Iris pigment epithelial cell (primary cell): Measurements from ENCODE around the gene LRCH1.
A peak's percentile ranks its signal among the peaks of the same experiment; 100 is the strongest.

Experiments used
- DNase-seq: peaks from one replicate; pipeline ENCODE4 v3.0.0-alpha.2; 2011; ENCODE audit warnings: low read depth

Gene LRCH1

DNA sequence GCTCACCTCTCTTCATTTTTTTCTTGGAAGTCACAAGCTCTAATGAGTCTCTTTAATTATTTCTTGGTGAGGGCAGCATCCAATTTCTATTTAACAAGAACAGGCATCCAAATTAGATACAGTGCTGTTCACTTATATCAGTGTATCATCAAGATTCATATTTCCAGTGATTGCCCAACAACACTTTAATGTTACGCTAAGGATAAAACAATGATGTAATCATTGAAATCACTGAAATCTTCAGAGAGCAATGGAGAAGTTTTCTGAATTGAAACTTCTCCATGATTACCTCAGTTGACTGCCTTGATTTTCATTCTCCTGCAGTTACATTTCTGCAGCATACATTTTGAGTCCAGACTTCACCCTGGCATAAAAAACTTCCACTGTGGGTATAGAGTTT lies 17.1 kb upstream of the LRCH1 start:
- peak; percentile 52 for DNase-seq

DNA sequence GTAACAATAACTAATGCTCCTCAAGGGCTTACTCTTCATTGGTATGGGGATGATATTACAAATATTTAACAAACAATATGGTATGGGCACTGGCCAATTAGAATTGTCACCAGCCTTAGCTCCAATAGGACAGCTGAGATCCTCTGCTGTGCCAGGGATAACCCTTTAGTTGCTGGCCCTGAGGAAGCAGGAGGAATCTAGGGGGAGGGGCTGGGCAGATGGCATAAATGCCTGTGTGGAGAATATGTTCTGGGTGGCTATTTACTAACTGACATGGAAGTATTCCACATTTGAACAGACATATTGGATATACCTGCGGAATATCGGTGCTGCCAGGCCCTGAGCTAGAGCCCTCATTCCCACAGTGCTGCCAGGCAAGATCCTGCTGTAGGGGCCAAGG lies 16.6 kb upstream of the LRCH1 start:
- DNase-seq, result no peak

DNA sequence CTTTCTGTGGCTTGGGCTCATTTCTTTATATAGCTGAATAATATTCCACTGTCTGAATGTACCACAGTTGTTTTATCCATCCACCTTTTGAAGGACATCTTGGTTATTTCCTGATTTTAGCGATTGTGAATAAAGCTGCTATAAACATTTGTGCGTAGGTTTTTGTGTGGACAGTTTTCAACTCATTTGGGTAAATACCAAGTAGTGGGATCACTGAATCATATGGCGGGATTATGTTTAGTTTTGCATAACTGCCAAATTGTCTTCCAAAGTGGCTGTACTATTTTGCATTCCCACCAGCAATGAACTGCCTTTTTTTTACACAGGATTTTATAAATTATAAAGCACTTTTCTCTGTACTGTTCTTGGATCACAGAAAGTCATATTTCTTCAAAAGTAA lies 13.7 kb upstream of the LRCH1 start:
- no peak for DNase-seq

DNA sequence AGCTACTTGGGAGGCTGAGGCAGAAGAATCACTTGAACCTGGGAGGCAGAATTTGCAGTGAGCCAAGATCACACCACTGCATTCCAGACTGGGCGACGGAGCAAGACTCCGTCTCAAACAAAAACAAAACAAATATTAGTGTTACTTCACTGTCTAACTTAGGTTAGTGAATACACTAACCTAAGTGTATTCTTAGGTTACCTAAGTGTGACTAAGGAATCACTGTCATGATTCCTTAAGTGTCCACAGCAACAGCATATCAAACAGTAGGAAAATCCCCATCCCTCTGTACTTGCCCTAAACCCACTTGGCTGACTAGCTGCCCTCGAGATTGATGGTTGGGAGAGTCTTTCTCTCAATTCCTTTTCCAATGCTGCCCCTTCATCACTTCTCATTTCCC lies 11.8 kb upstream of the LRCH1 start:
- no peak for DNase-seq

DNA sequence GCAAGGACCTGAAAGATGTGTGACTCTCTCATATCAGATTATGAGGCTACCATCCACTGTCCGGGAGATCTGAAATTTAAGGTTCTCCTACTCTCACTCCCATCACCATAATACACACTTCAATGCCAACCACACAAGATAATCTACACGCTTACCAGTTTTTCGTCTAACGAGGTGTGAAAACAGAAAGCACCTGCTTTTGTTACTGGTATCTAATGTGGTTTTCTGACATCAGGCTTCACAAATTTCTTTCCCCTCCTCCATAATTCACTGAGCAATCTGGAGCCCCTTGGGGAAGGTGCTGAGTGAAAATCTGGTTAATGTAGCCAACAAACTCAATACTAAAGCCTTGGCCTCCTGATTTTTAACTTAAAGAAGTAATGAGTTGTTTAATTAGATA lies 10.1 kb upstream of the LRCH1 start:
- DNase-seq, result no peak

DNA sequence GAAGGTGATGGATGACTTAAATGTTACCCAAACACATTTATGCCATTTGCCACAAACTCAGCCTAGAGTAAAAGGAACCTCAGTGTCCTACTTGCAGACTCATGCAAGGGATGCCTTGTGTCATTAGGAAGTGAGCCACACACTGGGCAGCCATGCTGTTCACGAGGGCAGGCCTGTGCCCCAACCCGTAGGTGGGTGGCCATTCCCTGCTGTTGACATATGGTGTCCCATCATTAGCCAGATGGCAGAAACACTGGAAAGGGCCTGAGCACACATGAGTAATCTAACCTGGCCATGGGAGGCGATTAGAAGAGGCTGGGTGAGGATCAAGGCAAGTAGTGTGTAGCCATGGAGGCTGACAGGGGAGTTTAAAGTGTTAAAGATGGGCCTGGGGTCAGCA lies 9.7 kb upstream of the LRCH1 start:
- DNase-seq, result no peak

DNA sequence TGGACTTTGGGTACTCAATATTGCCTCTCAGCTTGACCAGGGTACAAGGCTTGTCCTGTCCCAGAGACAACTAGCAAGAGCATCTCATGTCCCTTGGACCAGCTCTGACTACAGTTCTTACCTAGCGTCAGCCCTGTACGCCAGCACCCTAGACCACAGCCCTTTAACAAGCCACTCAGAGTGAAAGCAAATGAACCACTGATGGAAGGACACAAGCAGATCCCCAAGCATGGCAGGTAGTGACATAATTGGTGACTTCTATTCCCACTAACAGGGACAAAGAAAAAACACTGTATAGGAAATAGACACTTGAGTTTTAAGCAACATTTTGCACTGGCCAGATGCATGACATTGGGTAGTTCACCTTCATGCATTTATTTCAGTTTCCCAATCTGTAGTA lies 8.8 kb upstream of the LRCH1 start:
- DNase-seq, result no peak

DNA sequence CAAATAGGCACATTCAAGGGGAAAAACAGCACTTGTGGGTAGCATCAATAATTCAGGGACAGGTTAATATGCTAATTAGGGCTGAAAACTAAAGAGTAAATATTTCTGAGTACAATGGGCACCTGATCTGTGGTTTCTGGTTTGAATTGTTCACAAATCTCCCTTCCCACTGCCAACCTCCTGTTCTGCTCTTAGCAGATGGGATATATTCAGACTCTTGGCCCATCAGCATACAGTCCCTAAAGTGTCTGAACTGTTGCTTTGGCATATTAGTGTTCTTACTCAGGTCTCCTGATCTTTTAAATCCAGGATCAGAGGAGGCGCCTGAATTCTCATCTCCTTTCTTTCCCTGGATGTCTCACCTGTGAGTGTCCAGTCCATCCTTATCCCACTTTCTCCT lies 8.2 kb upstream of the LRCH1 start:
- no peak for DNase-seq

DNA sequence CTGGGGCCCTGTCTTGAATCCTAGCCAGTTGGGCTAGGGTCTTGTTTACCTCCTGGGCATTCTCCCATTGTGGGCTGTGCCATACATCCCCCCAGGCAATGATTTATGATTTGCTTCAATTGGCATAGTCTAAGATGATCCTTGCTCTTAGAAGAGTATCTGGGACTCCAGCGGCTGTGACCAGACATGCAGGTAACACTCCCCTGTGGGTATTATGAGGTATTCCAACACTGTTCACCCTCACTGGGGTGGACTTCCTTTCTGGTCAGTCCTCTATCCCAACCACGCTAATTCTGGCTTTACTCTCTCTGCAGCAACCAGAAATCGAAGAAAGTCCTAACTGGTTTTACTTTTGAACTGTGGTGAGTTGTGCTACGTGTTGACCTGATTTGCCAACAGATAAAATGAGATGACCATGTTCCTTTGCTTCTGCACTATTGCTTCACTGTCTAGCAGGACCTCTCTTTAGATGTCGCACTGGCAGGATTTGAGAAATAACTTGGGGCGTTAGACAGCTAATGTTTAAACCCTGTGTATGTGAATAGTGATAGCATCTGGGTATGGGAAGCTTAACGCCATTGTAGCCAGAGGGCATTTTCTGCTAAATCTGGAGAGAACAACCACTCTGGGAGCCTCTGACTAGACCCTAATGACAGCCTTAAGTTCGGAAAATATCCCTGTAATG lies 6.7 kb upstream of the LRCH1 start:
- no peak for DNase-seq

DNA sequence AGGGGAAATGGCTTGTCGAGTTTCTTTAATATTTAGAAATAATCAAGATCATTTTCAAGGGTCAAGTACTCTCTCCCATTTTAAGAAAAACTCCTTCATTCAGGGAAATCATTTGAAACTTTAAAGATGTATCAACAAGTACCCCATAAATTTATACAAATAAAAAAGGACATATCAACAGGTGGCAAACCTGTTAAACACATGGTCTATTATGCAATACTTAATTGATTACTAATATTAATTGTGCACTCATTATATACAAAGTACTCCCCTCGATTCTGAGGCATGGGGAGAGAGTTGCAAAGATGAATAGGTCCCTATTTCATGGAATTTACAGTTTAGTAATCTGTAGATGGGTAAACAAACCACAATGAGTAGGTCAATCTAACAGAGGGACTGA lies 2.1 kb upstream of the LRCH1 start:
- no peak for DNase-seq

DNA sequence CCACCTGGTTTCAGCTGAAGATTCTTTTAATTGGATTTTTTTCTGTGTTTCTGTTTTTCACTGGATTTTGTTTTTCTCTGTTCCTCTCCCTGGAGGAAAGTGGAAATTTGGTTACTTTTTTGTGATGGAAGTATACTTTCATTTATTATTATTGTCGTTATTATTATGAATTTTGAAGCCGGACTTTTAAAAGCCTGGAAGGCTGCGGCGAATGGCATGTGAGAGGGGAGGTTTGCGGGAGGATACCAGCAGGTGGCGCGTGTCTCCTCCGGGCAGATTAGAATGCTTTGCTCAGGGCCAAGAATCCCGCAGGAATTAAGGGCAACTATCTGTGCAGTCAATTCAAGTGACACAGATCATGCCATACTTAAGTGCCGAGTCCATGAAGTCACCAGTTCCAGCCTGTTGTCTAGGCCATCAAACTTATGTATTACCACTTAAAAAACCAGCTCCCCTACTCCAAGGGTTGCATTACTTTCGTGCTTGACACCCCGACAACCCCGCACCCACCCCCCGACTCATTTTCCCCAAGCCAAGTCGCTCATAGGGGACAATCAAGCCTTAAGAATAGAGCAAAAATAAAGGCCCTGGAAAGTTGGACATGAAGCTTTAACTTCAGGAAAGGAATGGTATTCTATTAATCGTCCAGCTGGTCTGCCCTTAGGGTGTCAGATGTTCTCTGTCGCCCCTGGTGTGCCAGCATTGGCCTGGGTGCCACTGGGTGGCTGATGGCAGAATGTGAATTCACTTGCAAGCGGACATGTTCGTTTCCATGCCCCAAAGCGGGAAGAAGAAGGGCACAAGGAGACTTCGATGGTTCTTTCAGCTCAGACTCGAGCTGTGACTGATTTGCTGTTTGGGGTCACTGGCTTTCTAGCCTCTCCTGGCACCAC lies 1.3 kb upstream of the LRCH1 start:
- peak; percentile 67 for DNase-seq

DNA sequence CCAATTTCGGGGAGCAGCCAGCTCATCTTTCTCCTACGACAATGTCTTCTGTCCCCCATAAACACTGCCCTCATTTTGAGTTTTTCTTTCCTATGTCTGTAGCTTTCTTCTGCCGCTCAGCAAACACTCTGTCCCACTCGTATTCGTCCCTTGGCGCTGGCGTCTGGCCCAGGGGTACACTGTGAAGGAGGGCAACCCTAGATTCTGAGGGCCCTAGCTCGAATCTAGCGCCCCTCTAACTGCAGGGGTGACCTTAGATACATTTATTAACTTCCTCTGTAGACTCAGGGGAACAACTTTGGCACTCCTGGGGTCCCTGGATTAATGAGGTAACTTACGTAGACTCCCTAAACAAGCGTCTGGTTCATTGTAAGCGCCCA lies 677 bp upstream of the LRCH1 start:
- DNase-seq, result no peak

DNA sequence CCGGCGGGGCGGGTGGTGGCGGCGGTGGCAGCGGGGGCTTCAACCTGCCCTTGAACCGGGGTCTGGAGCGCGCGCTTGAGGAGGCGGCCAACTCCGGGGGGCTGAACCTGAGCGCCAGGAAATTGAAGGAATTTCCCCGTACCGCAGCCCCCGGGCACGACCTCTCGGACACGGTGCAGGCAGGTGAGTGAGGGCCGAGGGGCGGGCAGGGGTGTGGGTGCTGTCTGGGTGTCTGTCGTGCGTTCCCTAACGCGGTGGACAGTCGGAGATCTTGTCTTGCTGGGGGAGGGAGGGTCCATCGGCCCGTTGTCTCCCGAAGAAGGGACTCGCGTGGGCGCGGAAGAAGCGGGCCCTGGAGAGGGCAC lies 533 bp downstream of the LRCH1 start:
- DNase-seq, result no peak

DNA sequence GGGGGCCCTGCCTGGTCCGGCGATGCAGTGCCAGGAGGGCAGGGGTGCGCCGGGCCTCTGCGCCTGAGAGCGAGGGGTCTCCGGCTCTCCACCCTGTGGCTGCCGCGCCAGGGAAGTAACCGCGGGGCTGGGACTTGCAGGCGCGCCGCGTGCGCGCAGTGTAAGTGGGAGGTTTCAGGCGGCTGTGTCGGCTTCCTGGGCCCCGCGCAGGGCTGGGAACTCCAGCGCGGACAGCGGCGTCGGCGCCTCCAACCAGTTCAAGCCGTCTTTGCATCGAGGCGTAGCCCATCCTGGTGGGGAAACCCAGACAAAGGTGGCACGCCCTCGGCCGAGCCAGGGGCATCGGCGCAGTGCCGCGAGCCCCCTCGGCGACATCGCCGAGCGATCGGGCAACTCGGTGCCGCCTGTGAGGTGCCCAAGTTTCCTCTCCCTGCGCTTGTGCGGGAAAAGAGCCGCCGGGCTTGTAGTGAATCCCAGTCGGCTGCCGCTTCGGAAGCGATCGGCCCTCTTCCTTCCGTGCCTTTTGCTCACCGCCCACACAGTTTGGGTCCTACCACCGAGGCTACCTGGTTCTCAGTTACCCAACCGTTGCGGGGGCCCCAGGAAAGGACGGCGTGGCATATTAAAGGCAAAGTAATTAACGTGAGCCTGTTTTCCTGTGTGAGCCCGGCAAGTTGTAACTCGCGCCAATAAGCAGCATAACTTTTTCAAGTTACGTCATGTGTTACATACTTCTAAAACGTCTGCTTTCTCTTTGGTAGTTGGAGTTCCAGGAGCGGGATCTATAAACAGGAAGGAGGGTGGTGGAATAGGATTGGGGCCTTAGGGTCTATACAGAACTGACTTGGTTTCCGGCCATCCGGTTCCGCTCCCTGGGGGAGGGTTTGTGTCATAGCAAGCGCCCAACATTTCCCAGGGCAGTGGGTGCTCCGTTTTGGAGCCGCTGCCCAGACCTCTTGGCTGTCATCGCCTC lies 1.2 kb downstream of the LRCH1 start:
- peak; percentile 91 for DNase-seq

DNA sequence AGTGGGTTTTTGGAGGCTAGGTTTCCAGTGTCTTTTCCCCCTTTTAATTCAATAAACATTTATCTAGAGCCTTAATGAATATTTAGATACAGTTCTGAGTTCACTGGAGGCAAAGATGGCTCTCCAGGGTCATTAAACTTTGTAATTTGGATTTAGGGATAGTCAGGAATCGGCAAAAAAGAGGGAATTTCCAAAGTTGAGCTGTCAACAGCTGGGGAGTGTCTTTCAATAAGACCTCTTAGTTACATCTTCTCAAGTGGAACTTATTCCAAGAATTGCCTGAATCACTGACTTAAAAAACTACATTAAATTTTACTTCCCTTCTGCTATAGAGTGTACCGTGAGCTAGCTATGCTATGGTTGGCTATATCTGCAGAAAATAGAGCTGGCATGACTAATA lies 2.0 kb downstream of the LRCH1 start:
- no peak for DNase-seq

DNA sequence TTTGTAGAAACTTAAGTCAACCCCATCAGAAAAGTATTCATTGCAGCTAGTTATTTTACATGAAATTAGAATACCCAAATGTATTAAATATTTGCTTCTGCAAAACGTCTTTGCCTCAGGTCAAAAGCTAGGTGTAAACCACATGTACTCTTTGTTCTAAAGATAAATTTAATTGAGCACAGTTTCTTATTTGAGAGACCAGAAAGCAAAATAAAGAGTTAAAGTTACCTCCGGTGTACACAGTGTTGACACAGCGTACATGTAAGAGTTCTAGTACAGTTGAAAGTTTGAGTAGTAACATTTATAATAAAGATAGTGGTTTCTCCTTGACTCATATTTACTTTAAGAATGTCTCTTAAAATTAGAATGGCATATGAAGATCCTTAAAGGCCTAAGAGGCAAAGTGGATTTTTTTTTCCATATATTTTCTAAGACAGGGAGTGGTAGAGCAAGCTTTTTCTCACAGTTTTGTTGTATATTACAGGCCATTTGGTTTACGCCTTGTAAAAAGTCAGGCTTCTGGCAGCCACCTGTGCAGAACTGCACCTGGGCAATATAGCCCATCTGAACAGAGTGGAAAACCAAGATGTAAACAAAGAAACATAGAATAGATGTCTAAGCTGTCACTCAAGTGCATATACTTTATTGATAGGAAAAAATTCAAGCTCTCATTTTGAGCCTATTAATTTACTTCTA lies 2.9 kb downstream of the LRCH1 start:
- no peak for DNase-seq

DNA sequence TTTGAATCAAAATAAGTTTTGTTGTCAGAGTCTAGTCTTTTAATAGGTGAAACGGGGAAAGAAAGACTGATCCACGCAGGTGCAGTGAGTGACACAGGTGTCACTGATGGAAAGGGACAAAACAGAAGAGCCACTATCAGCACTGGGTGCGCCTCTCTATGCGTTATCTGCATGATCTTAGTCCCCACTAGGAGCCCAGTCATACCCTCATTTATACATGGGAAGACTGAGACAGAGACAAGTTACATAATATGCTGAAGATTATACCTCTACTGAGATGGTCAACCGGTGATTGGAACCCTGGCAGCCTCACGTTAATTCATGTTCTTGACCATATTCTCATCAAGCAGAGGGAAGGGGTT lies 3.4 kb downstream of the LRCH1 start:
- DNase-seq, result no peak

DNA sequence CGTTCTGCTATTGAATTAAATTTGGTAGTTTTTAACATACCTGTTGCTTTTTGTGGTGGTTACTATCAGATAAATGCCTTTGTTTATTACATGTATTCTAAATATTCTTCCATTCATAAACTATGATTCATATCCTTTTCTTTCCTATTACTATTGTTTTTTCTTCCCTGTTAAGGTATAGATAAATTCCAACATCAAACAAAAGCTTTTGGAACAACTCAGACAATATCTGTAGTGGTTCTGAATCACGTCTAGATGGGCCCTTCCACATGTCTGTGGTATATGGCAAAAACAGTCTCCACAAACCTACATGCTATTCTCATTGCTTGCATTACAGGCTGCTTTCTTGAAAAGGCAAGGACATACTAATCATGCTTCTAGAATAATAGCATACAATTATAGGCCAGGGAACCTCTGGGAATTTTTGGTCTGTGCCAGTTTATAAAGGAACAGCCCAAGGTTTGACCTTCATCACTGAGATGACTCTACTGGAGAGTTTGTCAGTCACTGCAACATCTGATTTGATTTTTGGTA lies 6.4 kb downstream of the LRCH1 start:
- DNase-seq, result no peak

DNA sequence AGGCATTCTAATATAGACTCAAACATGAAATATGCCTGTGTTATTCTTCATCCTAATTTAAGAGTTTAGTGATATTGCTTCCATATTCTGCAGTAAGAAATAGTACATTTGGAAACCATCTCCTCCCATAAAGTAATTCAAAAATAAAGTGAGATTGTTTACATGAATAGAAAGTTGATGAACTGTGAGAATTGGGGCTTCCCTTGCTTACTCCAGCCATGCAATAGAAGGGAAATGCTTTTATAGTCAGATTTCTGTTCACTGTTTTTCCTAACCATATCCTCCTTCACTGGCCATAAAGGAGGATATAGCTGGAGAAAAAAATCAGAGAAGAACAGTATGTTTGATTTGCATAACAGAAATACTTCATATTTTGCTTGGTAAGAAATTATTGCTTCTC lies 7.8 kb downstream of the LRCH1 start:
- no peak for DNase-seq

DNA sequence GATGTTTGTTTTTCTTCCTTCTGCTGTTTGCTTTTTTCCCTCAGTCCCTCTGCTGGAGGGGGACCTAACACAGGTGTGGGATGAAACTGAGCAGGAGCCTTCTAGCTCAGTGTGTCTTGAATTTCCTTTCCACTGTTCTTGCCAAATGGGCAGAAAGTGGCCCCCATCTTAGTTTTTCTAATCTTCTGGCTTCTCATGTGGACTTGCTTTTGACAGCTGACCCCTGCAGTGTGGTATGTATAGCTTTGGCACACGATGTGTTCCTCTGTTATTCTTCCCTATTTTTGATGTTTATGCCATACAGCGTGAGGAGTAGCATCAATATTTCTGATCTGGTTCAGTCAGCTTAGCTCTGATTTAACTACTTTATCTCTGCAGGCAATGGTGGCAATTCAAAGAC lies 8.3 kb downstream of the LRCH1 start:
- no peak for DNase-seq

DNA sequence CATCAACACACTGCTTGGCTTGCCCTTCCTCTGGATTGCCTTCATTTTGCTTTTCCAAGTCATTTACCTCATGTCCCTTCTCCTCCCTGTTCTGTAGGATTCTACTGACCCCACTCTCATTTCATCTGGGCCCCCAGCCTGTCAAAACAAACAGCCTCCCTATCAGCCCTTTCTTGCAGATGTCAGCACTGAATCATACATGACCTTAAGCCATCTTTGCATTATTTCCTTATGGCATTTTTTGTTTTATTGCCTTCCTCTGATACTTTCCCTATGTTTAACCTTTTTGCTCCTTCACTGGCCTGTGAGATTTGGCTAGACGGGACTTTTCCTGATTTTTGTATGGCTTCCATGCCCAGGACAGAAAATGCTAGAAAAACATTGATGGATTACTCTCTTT lies 8.7 kb downstream of the LRCH1 start:
- DNase-seq, result no peak

DNA sequence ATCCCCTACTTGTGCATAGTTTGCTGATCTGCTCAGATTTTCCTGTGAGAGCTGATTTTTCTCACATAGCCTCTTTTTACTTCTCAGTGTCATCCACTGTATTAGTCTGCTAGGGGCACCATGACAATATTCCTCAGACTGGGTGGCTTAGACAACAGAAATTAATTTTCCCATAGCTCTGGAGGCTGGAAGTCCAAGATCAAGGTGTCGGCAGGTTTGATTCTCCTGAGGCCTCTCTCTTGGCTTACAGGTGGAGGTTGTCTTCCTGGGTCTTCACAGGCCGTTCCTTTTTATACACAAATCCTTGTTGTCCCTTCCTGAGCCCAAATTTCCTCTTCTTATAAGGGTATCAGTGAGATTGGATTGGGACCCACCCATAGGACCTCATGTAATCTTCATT lies 9.2 kb downstream of the LRCH1 start:
- DNase-seq, result no peak
